ENCODE results near the gene DDX3Y.

GRCh38 chrY:12913541-12913940 lies 8.9 kb downstream of the DDX3Y start:
- TF ChIP-seq CTCF (IDR thresholded peaks at IDR 0.05; ENCODE audit: low read depth, low read length) (no peak), EZH2phosphoT487 (IDR thresholded peaks at IDR 0.05; ENCODE audit: low read depth) (no peak)
